Activated naive CD8-positive, alpha-beta T cell treated with anti-CD3 and anti-CD28 coated beads, Interleukin-2, amount 10 ng/mL, durations not matched to agents 7 days and 5 days (primary cell): ENCODE results near the gene METTL16. TPM values are rescaled to one million over a fixed set of nuclear protein-coding genes. Genes with fewer than 3 reads are reported as not detected.
A peak's percentile ranks its signal among the peaks of the same experiment; 100 is the strongest.

Experiments used
- ATAC-seq: fragments of 150-1000 bp; cut with Tn5 transposase; one replicate; pipeline ENCODE4 v1.10.0; 2021; ENCODE audit warnings: low read depth, moderate library complexity
- POLR2A ChIA-PET: fragments of 350-600 bp; sonication (Branson Sonifier 250); formaldehyde crosslinking; loops from one replicate; lab custom pipeline; 2021; ENCODE audit warnings: antibody characterized with exemption; lab: Charles Lee
- DNase-seq: peaks from one replicate; pipeline ENCODE4 v3.0.0; 2021
- H3K27ac Mint-ChIP-seq: one replicate; pipeline ENCODE4 v1.8.0; 2022; ENCODE audit warnings: mild to moderate bottlenecking, mixed read lengths
- H3K27me3 Mint-ChIP-seq: one replicate; pipeline ENCODE4 v1.8.0; 2022; ENCODE audit warnings: mild to moderate bottlenecking, moderate library complexity, mixed read lengths
- H3K36me3 Mint-ChIP-seq: one replicate; pipeline ENCODE4 v1.8.0; 2021; ENCODE audit warnings: mild to moderate bottlenecking, mixed read lengths
- H3K4me1 Mint-ChIP-seq: one replicate; pipeline ENCODE4 v1.8.0; 2021; ENCODE audit warnings: mixed read lengths
- H3K4me3 Mint-ChIP-seq: one replicate; pipeline ENCODE4 v1.8.0; 2022; ENCODE audit warnings: mild to moderate bottlenecking, moderate library complexity, mixed read lengths
- H3K9me3 Mint-ChIP-seq: one replicate; pipeline ENCODE4 v1.8.0; 2021; ENCODE audit warnings: mixed read lengths
- total RNA-seq, 2 experiments: library from RNA; stranded (reverse); gene quantifications; one replicate each; pipeline ENCODE4 v1.2.3, GENCODE V29; 2021

The METTL16 gene
- total RNA-seq, 2 experiments from 2014 or later = 32.2 to 36.6 TPM

- peak overlapping the region; percentile 93 for H3K4me3 Mint-ChIP-seq
- POLR2A ChIA-PET = interaction anchor here (0.9 to 4.2 kb wide), 5 partner anchors 8 to 63 kb away, joined by 3 to 20 read pairs (median 4); partner anchors contain the start of gene TSR1
- no peak for ATAC-seq
- H3K27ac Mint-ChIP-seq = peak overlapping the region; percentile 100
- no peaks in the 10 kb centered on the region for H3K27me3 Mint-ChIP-seq
- no peaks in the 10 kb centered on the region for H3K36me3 Mint-ChIP-seq
- no peak for DNase-seq
- H3K4me1 Mint-ChIP-seq = peaks cover 41% of the 10 kb centered on the region
- H3K9me3 Mint-ChIP-seq = no peaks in the 10 kb centered on the region
These were observed 112.8 kb downstream of the METTL16 start for GRCh38 chr17:2398655-2399571.

- ATAC-seq (no peak), DNase-seq (no peak)
- Mint-ChIP-seq H3K36me3 (no peaks in the 10 kb centered on the region), H3K27me3 (no peaks in the 10 kb centered on the region), H3K9me3 (no peaks in the 10 kb centered on the region), H3K4me1 (peaks cover 41% of the 10 kb centered on the region), H3K27ac (peak overlapping the region; percentile 76), H3K4me3 (peak overlapping the region; percentile 93)
- POLR2A ChIA-PET = interaction anchor here (0.5 to 4.2 kb wide), 2 partner anchors 15 to 430 kb away, joined by 3 to 20 read pairs; no protein-coding TSS in a partner anchor
These were observed 113.5 kb downstream of the METTL16 start for GRCh38 chr17:2398182-2398581.

GRCh38 chr17:2397247-2398171 is 114.2 kb downstream of the METTL16 start:
- no peak for ATAC-seq
- H3K9me3 Mint-ChIP-seq = no peaks in the 10 kb centered on the region
- H3K27ac Mint-ChIP-seq = peak overlapping the region; percentile 76
- DNase-seq = no peak
- H3K27me3 Mint-ChIP-seq = no peaks in the 10 kb centered on the region
- H3K36me3 Mint-ChIP-seq = no peaks in the 10 kb centered on the region
- POLR2A ChIA-PET = interaction anchor here (0.5 to 4.2 kb wide), 2 partner anchors 15 to 431 kb away, joined by 3 to 20 read pairs; no protein-coding TSS in a partner anchor
- H3K4me1 Mint-ChIP-seq = peaks cover 37% of the 10 kb centered on the region
- peak overlapping the region; percentile 93 for H3K4me3 Mint-ChIP-seq

GRCh38 chr17:2396568-2397246 is 115.0 kb downstream of the METTL16 start:
- Mint-ChIP-seq H3K36me3 (peaks cover 5% of the 10 kb centered on the region), H3K27me3 (no peaks in the 10 kb centered on the region), H3K4me1 (peaks cover 39% of the 10 kb centered on the region), H3K9me3 (no peaks in the 10 kb centered on the region), H3K4me3 (peak overlapping the region; percentile 66), H3K27ac (peak overlapping the region; percentile 76)
- DNase-seq (peak; percentile 81), ATAC-seq (peak; percentile 9)
- POLR2A ChIA-PET = interaction anchor here (4.2 kb wide), 1 partner anchor 14 kb away, joined by 20 read pairs; no protein-coding TSS in a partner anchor

- peak overlapping the region; percentile 76 for H3K27ac Mint-ChIP-seq
- POLR2A ChIA-PET = no interaction called here
- no peak for DNase-seq
These were observed 115.5 kb downstream of the METTL16 start for GRCh38 chr17:2396192-2396567.

GRCh38 chr17:2395258-2396181 is 116.2 kb downstream of the METTL16 start:
- H3K9me3 Mint-ChIP-seq = no peaks in the 10 kb centered on the region
- DNase-seq (no peak), ATAC-seq (no peak)
- H3K4me3 Mint-ChIP-seq = peak overlapping the region; percentile 66
- no peaks in the 10 kb centered on the region for H3K27me3 Mint-ChIP-seq
- POLR2A ChIA-PET = no interaction called here
- H3K36me3 Mint-ChIP-seq = peaks cover 8% of the 10 kb centered on the region
- H3K4me1 Mint-ChIP-seq = peaks cover 44% of the 10 kb centered on the region
- peak overlapping the region; percentile 76 for H3K27ac Mint-ChIP-seq

More at GRCh38 chr17:2396192-2396567, 115.5 kb downstream of the METTL16 start:
- Mint-ChIP-seq H3K9me3 (no peaks in the 10 kb centered on the region), H3K36me3 (peaks cover 8% of the 10 kb centered on the region), H3K27me3 (no peaks in the 10 kb centered on the region), H3K4me3 (peak overlapping the region; percentile 66), H3K4me1 (peaks cover 41% of the 10 kb centered on the region)
- no peak for ATAC-seq

GRCh38 chr17:2394775-2395201 is 116.9 kb downstream of the METTL16 start:
- Mint-ChIP-seq H3K36me3 (peaks cover 8% of the 10 kb centered on the region), H3K27ac (peak overlapping the region; percentile 21), H3K9me3 (no peaks in the 10 kb centered on the region), H3K4me1 (peaks cover 45% of the 10 kb centered on the region), H3K4me3 (no peak overlapping the region), H3K27me3 (no peaks in the 10 kb centered on the region)
- no peak for ATAC-seq
- DNase-seq = no peak
- POLR2A ChIA-PET = no interaction called here

GRCh38 chr17:2393954-2394749 is 117.5 kb downstream of the METTL16 start:
- H3K4me3 Mint-ChIP-seq = peak overlapping the region; percentile 79
- DNase-seq (no peak), ATAC-seq (no peak)
- H3K27ac Mint-ChIP-seq = peak overlapping the region; percentile 78
- H3K36me3 Mint-ChIP-seq = peaks cover 10% of the 10 kb centered on the region
- POLR2A ChIA-PET = interaction anchor here (0.6 to 3.9 kb wide), 9 partner anchors 8 to 1749 kb away, joined by 3 to 73 read pairs (median 5); partner anchors contain the start of genes CYB5D2, MNT, SMG6 and SRR
- H3K9me3 Mint-ChIP-seq = no peaks in the 10 kb centered on the region
- no peaks in the 10 kb centered on the region for H3K27me3 Mint-ChIP-seq
- H3K4me1 Mint-ChIP-seq = peaks cover 46% of the 10 kb centered on the region

- peaks cover 46% of the 10 kb centered on the region for H3K4me1 Mint-ChIP-seq
- H3K9me3 Mint-ChIP-seq = no peaks in the 10 kb centered on the region
- DNase-seq (peak; percentile 95), ATAC-seq (peak; percentile 52)
- no peaks in the 10 kb centered on the region for H3K27me3 Mint-ChIP-seq
- H3K27ac Mint-ChIP-seq = peak overlapping the region; percentile 90
- peaks cover 11% of the 10 kb centered on the region for H3K36me3 Mint-ChIP-seq
- H3K4me3 Mint-ChIP-seq = peak overlapping the region; percentile 81
- POLR2A ChIA-PET = interaction anchor here (0.6 to 3.9 kb wide), 16 partner anchors 9 to 1750 kb away, joined by 3 to 73 read pairs (median 4); partner anchors contain the start of genes CYB5D2, HIC1, MNT and PAFAH1B1
These were observed 118.3 kb downstream of the METTL16 start for GRCh38 chr17:2393174-2393953.
